ENCODE measurements around the gene CCDC154. TPM values are rescaled to one million over a fixed set of nuclear protein-coding genes. Genes with fewer than 3 reads are reported as not detected.
"Not testable (repeated sequence)": the region's sequence is repeated elsewhere in the genome, so short reads cannot be mapped to it uniquely, and the experiment has no call there.

The CCDC154 gene
- total and polyA plus RNA-seq, 4 experiments from 2014 or later: 0.13 to 14.7 (median 12.1) TPM; not detected in 1

GRCh38 chr16:1481906-1482835, 37.8 kb upstream of the CCDC154 start:
- Histone ChIP-seq H3K9me3 (ENCODE audit: control insufficient read depth in 1 of 2, low read length in 2 of 2) (no peaks in the 10 kb centered on the region), H3K4me3 (ENCODE audit: low read length in 2 of 2) (no peak overlapping the region), H3K27me3 (ENCODE audit: insufficient read depth, low read length) (no peaks in the 10 kb centered on the region), H3K36me3 (ENCODE audit: insufficient read depth, low read length) (no peaks in the 10 kb centered on the region), H3K27ac (ENCODE audit: low read depth, low read length) (no peak overlapping the region), H3K4me1 (ENCODE audit: insufficient read depth, low read length) (no peaks in the 10 kb centered on the region)
- intact Hi-C loops (cut with micrococcal nuclease): no loop called here
- no peaks in the 10 kb centered on the region for H3K4me1 Mint-ChIP-seq
- no peaks in the 10 kb centered on the region for H3K36me3 Mint-ChIP-seq
- no peaks in the 10 kb centered on the region for H3K9me3 Mint-ChIP-seq
- peaks cover 2 to 3% of the 10 kb centered on the region in 2 donors for H3K27me3 Mint-ChIP-seq
- no peak overlapping the region for H3K27ac Mint-ChIP-seq
- DNase-seq: no peak
- POLR2A ChIA-PET (ENCODE audit: partially characterized antibody): no interaction called here
- CTCF ChIA-PET (ENCODE audit: partially characterized antibody): no interaction called here
- no peak overlapping the region for H3K4me3 Mint-ChIP-seq

- H3K27ac ChIP-seq (ENCODE audit: low read depth, low read length); DNase-seq; H3K27me3 ChIP-seq (ENCODE audit: insufficient read depth, low read length); H3K9me3 Mint-ChIP-seq; H3K4me3 ChIP-seq (ENCODE audit: low read length in 2 of 2); H3K36me3 Mint-ChIP-seq; H3K4me3 Mint-ChIP-seq; POLR2A ChIA-PET (ENCODE audit: partially characterized antibody); CTCF ChIA-PET (ENCODE audit: partially characterized antibody); H3K36me3 ChIP-seq (ENCODE audit: insufficient read depth, low read length); intact Hi-C loops (cut with micrococcal nuclease); H3K9me3 ChIP-seq (ENCODE audit: control insufficient read depth in 1 of 2, low read length in 2 of 2); H3K27me3 Mint-ChIP-seq: not testable (repeated sequence)
- H3K27ac Mint-ChIP-seq: peak overlapping the region in 1 of 7 donors; percentile 60
- H3K4me1 Mint-ChIP-seq: peaks cover 4 to 13% (median 10%) of the 10 kb centered on the region in 4 donors
- H3K4me1 ChIP-seq (ENCODE audit: insufficient read depth, low read length): peaks cover 13% of the 10 kb centered on the region
These were observed 34.6 kb upstream of the CCDC154 start for GRCh38 chr16:1478937-1479336.

GRCh38 chr16:1477033-1477432, 32.7 kb upstream of the CCDC154 start:
- Histone ChIP-seq H3K27me3 (ENCODE audit: insufficient read depth, low read length) (no peaks in the 10 kb centered on the region), H3K4me3 (ENCODE audit: low read length in 2 of 2) (no peak overlapping the region), H3K4me1 (ENCODE audit: insufficient read depth, low read length) (peaks cover 17% of the 10 kb centered on the region), H3K9me3 (ENCODE audit: control insufficient read depth in 1 of 2, low read length in 2 of 2) (no peaks in the 10 kb centered on the region), H3K36me3 (ENCODE audit: insufficient read depth, low read length) (no peaks in the 10 kb centered on the region), H3K27ac (ENCODE audit: low read depth, low read length) (no peak overlapping the region)
- ChIA-PET CTCF (ENCODE audit: partially characterized antibody) (no interaction called here), POLR2A (ENCODE audit: partially characterized antibody) (no interaction called here)
- Mint-ChIP-seq H3K4me1 (peaks cover 6 to 27% (median 18%) of the 10 kb centered on the region in 4 donors), H3K4me3 (peak overlapping the region in 2 of 8 donors; percentile 10 to 36), H3K27me3 (peaks cover 2 to 3% of the 10 kb centered on the region in 2 donors), H3K27ac (peak overlapping the region in 1 of 7 donors; percentile 21), H3K9me3 (no peaks in the 10 kb centered on the region), H3K36me3 (peaks cover 0 to 3% of the 10 kb centered on the region in 2 donors)
- no peak for DNase-seq
- intact Hi-C loops (cut with micrococcal nuclease): no loop called here

GRCh38 chr16:1475552-1476114, 31.3 kb upstream of the CCDC154 start:
- CTCF ChIA-PET (ENCODE audit: partially characterized antibody): interaction anchor here (0.9 kb wide), 1 partner anchor 55 kb away, joined by 3 read pairs; the partner anchor contains the start of gene UQCC4

DNA sequence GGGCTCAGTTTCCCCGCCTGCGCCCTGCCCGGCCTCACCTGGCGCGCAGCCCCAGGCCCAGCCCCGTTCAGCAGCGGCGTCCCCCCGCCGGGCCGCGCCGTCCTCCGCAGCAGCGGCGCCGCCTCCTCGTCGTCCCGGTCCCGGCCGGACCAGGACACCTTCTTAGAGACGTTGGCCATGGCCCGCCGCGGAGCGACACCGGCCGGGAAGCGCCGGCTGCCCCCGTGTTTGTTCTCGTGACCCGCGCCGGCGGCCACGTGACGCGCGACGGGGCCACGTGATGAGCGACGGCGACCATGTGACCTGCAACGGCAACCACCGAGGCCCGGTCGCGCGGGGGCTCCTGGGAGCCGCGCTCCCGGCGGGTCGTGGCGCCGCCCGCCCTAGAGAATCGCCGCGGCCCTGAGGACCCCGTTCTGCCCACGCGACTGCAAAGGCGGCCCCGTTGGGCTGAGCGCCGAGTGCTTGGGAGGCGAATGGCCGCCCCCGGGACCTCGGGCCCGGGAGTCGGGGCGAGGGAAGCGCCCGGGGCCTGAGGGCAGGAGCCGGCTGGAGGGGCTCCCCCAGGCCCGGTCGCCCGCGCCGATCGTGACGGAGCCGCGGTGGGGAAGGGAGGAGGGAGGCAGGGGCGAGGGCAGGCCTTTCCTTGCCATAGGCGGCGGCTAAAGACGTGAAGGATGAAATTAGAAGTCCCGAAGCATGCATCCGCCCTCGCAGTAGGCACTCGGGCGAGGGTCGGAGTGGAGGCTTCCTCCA, 30.6 kb upstream of the CCDC154 start, which contains the start of gene CLCN7:
Gene CLCN7 (minus strand): TSS at position 233 of the 756 bp plus-strand sequence. CDS start 54 bp downstream, at position 179.
- Mint-ChIP-seq H3K4me3 (peak within 1 kb of the TSS; percentile 80 to 91 (median 84)), H3K4me1 (peaks cover 8 to 46% (median 30%) of the 10 kb centered on the region in 4 donors), H3K36me3 (peaks cover 0 to 3% of the 10 kb centered on the region in 2 donors), H3K27ac (peak within 1 kb of the TSS; percentile 85 to 93 (median 91)), H3K9me3 (no peaks in the 10 kb centered on the region), H3K27me3 (peaks cover 0 to 3% of the 10 kb centered on the region in 2 donors)
- peak within 1 kb of the TSS; percentile 49 to 74 for H3K4me3 ChIP-seq (ENCODE audit: low read length in 2 of 2)
- H3K27ac ChIP-seq (ENCODE audit: low read depth, low read length): peak within 1 kb of the TSS; percentile 91
- CTCF ChIA-PET (ENCODE audit: partially characterized antibody): interaction anchor here (0.9 kb wide), 1 partner anchor 54 kb away, joined by 3 read pairs; the partner anchor contains the start of gene UQCC4
- peaks cover 25% of the 10 kb centered on the region for H3K4me1 ChIP-seq (ENCODE audit: insufficient read depth, low read length)
- no peaks in the 10 kb centered on the region for H3K27me3 ChIP-seq (ENCODE audit: insufficient read depth, low read length)
- intact Hi-C loops (cut with micrococcal nuclease): loop anchor here (1.0 to 2.0 kb wide), 5 partner anchors 18 to 203 kb away; partner anchors contain the start of genes CRAMP1, IFT140, JPT2 and TELO2
- DNase-seq: peak; percentile 83 to 87 (median 85)
- H3K9me3 ChIP-seq (ENCODE audit: control insufficient read depth in 1 of 2, low read length in 2 of 2): no peaks in the 10 kb centered on the region
- no peaks in the 10 kb centered on the region for H3K36me3 ChIP-seq (ENCODE audit: insufficient read depth, low read length)
- POLR2A ChIA-PET (ENCODE audit: partially characterized antibody): interaction anchor here (0.6 to 1.7 kb wide), 4 partner anchors 18 to 275 kb away, joined by 3 to 7 read pairs (median 4); partner anchors contain the start of genes JPT2, TELO2 and TMEM204

More at GRCh38 chr16:1475552-1476114, 31.3 kb upstream of the CCDC154 start:
- no peaks in the 10 kb centered on the region for H3K9me3 ChIP-seq (ENCODE audit: control insufficient read depth in 1 of 2, low read length in 2 of 2)
- peaks cover 25% of the 10 kb centered on the region for H3K4me1 ChIP-seq (ENCODE audit: insufficient read depth, low read length)
- Mint-ChIP-seq H3K4me3 (peak overlapping the region; percentile 79 to 91 (median 82)), H3K9me3 (no peaks in the 10 kb centered on the region), H3K36me3 (peaks cover 0 to 3% of the 10 kb centered on the region in 2 donors), H3K27me3 (peaks cover 0 to 3% of the 10 kb centered on the region in 2 donors), H3K4me1 (peaks cover 8 to 41% (median 27%) of the 10 kb centered on the region in 4 donors), H3K27ac (peak overlapping the region; percentile 85 to 93 (median 91))
- no peaks in the 10 kb centered on the region for H3K36me3 ChIP-seq (ENCODE audit: insufficient read depth, low read length)
- peak overlapping the region; percentile 91 for H3K27ac ChIP-seq (ENCODE audit: low read depth, low read length)
- intact Hi-C loops (cut with micrococcal nuclease): loop anchor here (1.0 to 2.0 kb wide), 5 partner anchors 18 to 203 kb away; partner anchors contain the start of genes CRAMP1, IFT140, JPT2 and TELO2
- DNase-seq: no peak
- POLR2A ChIA-PET (ENCODE audit: partially characterized antibody): interaction anchor here (0.6 to 1.7 kb wide), 5 partner anchors 17 to 275 kb away, joined by 3 to 7 read pairs (median 4); partner anchors contain the start of genes JPT2, TELO2 and TMEM204
- H3K4me3 ChIP-seq (ENCODE audit: low read length in 2 of 2): peak overlapping the region; percentile 49 to 74
- H3K27me3 ChIP-seq (ENCODE audit: insufficient read depth, low read length): no peaks in the 10 kb centered on the region

- ChIA-PET CTCF (ENCODE audit: partially characterized antibody) (no interaction called here), POLR2A (ENCODE audit: partially characterized antibody) (interaction anchor here (1.7 kb wide), 1 partner anchor 59 kb away, joined by 4 read pairs; the partner anchor contains the start of gene TMEM204)
- DNase-seq: peak in 1 of 5 donors; percentile 7
- Mint-ChIP-seq H3K4me1 (peaks cover 8 to 51% (median 33%) of the 10 kb centered on the region in 4 donors), H3K9me3 (no peaks in the 10 kb centered on the region), H3K27me3 (peaks cover 0 to 3% of the 10 kb centered on the region in 2 donors), H3K27ac (peak overlapping the region; percentile 41 to 88 (median 77)), H3K4me3 (peak overlapping the region; percentile 67 to 84 (median 75)), H3K36me3 (peaks cover 0 to 3% of the 10 kb centered on the region in 2 donors)
- Histone ChIP-seq H3K27ac (ENCODE audit: low read depth, low read length) (peak overlapping the region; percentile 91), H3K27me3 (ENCODE audit: insufficient read depth, low read length) (no peaks in the 10 kb centered on the region), H3K36me3 (ENCODE audit: insufficient read depth, low read length) (no peaks in the 10 kb centered on the region), H3K4me1 (ENCODE audit: insufficient read depth, low read length) (peaks cover 25% of the 10 kb centered on the region), H3K9me3 (ENCODE audit: control insufficient read depth in 1 of 2, low read length in 2 of 2) (no peaks in the 10 kb centered on the region), H3K4me3 (ENCODE audit: low read length in 2 of 2) (peak overlapping the region in 1 of 2 donors; percentile 74)
- intact Hi-C loops (cut with micrococcal nuclease): loop anchor here (2.0 kb wide), 2 partner anchors 61 to 139 kb away; partner anchors contain the start of genes CRAMP1 and IFT140
These were observed 29.9 kb upstream of the CCDC154 start for GRCh38 chr16:1474082-1474795.

Measured in CD4-positive, alpha-beta memory T cell (primary cell).